ENCODE measurements around the gene NOTUM.

The NOTUM gene

DNA sequence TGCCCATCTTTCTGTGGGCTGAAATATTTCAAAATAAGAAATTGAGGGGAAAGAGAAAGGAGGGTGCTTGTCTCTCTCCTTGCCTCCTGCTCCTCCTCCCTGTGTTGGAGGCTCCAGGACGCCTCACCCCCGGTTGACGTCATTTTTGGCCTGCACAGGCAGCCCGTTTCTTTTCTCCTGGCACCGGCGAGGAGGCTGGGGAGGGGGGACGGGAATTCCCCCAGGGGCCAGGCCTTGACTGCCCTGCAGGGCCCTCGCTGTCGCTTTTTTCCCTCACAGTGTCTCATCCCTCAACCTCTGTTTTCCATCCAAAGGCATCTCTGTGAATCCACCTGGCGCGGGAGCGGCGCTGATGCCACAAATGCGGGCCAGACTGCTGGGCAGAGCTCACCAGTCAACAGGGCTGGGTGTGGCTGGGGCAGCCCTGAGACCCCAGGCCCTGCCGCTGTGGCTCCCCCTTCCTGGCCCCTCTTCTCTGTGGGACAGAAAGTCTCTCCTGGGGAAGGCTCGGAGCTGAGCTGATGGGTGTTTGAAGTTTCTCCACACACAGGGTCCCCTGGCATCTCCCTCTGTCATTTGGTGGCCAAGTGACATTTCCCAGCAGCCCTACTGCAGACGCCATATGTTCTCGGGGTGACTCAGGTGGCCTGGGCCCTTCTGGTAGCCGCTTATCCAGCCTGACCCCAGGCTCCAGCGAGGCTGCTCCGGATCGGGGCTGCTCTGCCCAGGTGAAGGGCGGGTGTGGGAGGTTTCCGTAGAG, 45.7 kb upstream of the NOTUM start:
- no peak overlapping the region for H3K27ac ChIP-seq
- no peak for TF ChIP-seq ZFX (IDR thresholded peaks at IDR 0.05; ENCODE audit: borderline replicate concordance)
- TF ChIP-seq, protein P1, sequence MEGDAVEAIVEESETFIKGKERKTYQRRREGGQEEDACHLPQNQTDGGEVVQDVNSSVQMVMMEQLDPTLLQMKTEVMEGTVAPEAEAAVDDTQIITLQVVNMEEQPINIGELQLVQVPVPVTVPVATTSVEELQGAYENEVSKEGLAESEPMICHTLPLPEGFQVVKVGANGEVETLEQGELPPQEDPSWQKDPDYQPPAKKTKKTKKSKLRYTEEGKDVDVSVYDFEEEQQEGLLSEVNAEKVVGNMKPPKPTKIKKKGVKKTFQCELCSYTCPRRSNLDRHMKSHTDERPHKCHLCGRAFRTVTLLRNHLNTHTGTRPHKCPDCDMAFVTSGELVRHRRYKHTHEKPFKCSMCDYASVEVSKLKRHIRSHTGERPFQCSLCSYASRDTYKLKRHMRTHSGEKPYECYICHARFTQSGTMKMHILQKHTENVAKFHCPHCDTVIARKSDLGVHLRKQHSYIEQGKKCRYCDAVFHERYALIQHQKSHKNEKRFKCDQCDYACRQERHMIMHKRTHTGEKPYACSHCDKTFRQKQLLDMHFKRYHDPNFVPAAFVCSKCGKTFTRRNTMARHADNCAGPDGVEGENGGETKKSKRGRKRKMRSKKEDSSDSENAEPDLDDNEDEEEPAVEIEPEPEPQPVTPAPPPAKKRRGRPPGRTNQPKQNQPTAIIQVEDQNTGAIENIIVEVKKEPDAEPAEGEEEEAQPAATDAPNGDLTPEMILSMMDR (IDR thresholded peaks at IDR 0.05): no peak

DNA sequence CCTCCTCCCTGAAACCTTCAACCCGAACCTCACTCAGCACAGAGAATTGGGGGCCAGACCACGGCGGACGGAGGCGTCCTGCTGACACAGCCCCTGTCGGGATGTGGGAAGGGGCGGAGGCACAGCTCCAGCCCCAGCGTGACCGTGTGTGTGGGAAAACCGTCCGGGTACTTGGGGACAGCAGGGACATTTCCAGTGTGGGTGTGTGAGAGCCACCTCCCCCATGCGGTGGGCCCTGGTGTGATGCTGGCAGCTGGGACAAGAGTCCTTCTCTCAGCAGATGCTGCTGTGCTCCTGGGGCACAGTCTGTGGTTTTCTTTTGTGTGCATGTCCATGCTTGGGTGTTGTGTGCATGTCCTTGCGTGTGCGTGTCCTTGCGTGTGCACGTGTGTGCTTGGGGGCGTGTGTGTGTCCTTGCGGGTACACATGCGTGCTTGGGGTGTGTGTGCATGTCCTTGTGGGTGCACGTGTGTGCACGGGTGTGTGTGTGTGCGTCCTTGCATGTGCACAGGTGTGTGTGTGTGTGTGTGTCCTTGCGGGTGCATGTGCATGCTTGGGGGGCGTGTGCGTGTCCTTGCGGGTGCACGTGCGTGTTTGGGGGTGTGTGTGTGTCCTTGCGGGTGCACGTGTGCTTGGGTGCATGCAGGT, 44.8 kb upstream of the NOTUM start:
- TF ChIP-seq, protein P1 (IDR thresholded peaks at IDR 0.05): no peak
- no peak for TF ChIP-seq ZFX (IDR thresholded peaks at IDR 0.05; ENCODE audit: borderline replicate concordance)
- H3K27ac ChIP-seq: no peak overlapping the region

DNA sequence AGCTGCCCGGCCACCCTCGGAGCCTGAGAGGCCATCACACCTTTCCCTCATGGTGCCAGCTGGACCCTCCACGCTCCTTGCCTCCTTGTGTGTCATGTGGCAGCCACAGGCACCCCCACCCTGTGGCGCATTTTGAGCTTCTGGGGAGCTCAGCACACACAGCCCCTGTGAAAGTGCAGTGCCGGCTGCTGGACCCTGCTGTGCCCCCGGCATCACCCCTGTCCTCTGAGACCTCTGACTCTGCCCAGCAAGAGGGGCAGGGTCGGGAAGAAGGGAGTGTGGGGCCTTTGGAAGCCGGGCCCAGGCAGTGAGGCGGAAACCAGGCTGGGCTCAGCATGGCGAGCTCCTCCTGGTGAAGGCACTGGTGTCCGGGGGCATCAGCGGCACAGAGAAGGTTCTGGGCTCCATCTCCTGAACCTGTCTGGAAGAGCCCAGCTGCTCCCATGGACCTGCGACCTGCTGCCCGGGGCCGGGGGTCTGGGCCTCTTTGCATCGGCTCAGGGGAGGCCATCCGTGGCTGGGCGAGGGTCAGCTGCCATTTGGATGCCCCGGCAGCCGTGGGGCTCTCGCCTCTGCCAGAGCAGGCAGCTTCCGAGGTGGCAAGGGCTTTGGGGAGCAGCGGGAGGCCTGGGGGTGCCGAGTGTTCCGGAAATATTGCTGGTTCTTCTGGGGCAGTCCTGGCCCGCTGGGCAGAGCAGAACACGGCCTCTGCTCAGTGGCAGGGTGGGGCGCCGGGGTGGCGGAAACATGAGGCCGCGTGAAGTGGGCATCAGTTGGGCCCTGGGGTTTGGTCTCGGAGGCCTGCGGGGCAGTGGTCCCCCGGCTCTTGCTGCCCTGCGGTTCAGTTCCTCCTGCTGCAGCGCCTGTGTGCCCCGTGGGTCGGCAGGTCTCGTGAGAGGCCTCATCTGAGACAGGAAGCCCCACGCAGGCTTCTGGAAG, 43.8 kb upstream of the NOTUM start:
- no peak for TF ChIP-seq ZFX (IDR thresholded peaks at IDR 0.05; ENCODE audit: borderline replicate concordance)
- TF ChIP-seq, protein P1 (IDR thresholded peaks at IDR 0.05): no peak
- no peak overlapping the region for H3K27ac ChIP-seq

DNA sequence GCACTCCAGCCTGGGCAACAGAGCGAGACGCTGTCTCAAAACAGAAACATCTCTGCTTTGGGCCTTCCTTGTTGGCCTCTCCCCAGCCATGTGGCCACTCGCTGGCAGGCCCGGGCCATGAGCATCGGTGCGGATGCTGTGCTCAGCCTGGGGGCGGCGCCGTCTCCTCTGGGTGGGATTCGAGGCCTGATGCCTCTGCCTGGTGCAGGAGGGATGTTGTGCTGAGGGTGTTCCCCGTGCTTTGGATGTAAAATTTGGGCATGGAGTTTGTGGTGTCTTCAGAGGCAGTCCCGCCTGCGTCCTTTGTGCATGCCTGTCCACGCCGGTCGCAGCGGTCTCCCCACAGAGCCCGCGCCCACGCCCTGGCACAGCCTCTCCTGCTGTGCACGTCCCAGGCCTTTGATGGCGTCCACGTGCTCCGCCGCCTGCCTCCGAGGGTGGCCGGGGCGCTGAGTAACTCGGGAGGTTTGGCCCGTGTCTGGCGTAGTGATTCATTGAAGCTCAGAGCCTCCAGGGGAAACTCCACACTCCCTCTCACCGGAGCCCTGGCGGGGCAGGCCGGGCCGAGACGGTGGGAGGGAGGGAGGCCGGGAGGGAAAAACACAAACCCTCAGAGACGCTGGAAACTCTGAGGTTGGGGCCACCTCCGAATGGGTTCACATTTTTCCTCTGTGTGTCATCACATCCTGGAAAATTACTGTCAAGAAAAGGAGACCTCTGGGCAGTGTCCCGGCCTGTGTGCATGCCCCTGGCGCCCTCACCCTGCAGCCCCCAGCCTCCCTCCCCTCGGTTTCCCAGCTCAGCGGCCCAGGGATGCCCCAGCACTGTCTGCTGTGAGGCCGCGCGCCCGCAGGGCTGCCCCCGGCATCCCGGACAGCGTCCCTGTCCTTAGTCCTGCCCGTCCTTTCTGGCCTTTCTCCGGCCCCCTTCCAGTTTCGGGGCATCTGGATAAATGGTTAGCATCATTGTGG, 42.7 kb upstream of the NOTUM start:
- H3K27ac ChIP-seq: no peak overlapping the region
- TF ChIP-seq ZFX (IDR thresholded peaks at IDR 0.05; ENCODE audit: borderline replicate concordance): no peak
- TF ChIP-seq, protein P1 (IDR thresholded peaks at IDR 0.05): no peak

DNA sequence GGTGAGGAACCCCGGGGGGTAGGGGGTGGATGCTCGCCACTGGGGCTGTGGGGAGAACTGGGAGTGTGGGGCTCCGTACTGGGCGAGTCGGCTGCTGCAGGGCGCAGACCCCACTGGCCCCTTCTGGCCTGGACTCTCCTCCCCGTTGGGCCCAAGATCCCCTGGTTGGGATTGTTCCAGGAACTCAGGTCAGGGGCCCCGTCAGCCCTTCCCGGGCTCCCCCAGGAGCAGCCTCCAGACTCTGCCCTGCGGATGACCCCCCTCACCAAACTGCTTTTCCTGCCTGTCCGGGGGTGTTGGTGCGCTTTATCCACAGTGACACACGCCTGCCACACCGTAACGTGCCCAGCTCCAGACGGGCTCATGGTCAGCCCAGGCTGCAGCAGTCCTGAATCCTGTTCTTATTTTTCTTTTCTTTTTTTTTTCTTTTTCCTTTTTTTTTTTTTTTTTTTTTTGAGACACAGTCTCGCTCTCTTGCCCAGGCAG, 40.6 kb upstream of the NOTUM start:
- no peak for TF ChIP-seq ZFX (IDR thresholded peaks at IDR 0.05; ENCODE audit: borderline replicate concordance)
- TF ChIP-seq, protein P1 (IDR thresholded peaks at IDR 0.05): no peak
- H3K27ac ChIP-seq: no peak overlapping the region

DNA sequence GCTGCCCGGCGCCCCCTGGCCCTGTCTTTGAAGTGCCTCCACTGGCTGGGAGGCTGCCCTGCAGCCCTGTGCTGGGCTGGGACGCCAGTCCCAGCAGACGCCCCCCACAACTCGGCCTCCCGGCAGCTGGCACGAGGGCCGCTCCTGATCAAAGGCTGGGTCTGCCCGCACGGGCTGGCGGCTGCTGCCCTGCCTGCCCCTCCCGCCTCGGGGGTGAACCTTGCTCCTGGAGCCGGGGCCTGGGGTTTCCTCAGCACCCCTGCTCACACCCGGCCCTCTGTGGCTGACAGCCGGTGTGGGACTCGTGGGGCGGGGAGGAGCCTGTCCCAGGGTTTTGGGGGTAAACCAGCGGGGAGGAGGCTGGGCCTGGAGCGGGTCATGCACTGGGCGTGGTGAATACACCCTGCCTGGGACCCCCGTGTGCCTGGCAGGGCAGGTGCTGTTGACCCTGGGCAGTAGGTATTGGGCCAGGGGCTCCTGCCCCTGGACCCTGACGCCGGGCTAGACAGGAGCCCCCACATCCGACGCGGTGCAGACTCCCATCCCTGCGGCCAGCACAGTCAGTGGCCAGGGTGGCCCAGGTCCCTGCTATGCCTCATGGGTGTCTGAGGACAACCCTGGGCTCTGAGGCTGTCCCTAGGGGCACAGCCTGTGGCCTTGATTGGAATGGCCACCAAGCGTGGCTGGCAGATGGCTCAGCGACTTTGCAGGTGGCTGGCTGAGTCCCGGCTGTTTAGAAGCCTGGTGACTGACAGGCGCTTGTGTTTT, 40.0 kb upstream of the NOTUM start:
- H3K27ac ChIP-seq: no peak overlapping the region
- TF ChIP-seq, protein P1 (IDR thresholded peaks at IDR 0.05): no peak
- no peak for TF ChIP-seq ZFX (IDR thresholded peaks at IDR 0.05; ENCODE audit: borderline replicate concordance)

Data from 22Rv1 (cell line).